Right atrium auricular region (tissue), 2 donors: ENCODE results near the gene CNTNAP2. TPM values are rescaled to one million over a fixed set of nuclear protein-coding genes. Genes with fewer than 3 reads are reported as not detected.

ENCODE experiments used
- DNase-seq: peaks from one replicate; pipeline ENCODE4 v3.0.0-alpha.2; 2019; ENCODE audit warnings: low spot score
- H3K27ac ChIP-seq, 2 donors: fragments of 200-600 bp; sonication (generic); 1 replicate in 1 of 2; 2 replicates in 1 of 2; pipeline ENCODE4 v1.5.1; 2016 to 2019
- H3K27me3 ChIP-seq, 2 donors: fragments of 200-600 bp; sonication (generic); one replicate each; pipeline versions ENCODE4 v1.5.1 to v1.6.0; 2017 to 2019
- H3K36me3 ChIP-seq: fragments of 200-600 bp; sonication (generic); one replicate; pipeline ENCODE4 v1.5.1; 2016
- H3K4me1 ChIP-seq, 2 donors: fragments of 200-600 bp; sonication (generic); one replicate each; pipeline versions ENCODE4 v1.5.1 to v1.6.0; 2017 to 2019
- H3K4me3 ChIP-seq, 2 donors: fragments of 200-600 bp; sonication (generic); 1 replicate in 1 of 2; 2 replicates in 1 of 2; pipeline ENCODE4 v1.5.1; 2017 to 2019; ENCODE audit warnings: mild to moderate bottlenecking in 1 of 2, moderate library complexity in 1 of 2
- H3K9me3 ChIP-seq, 2 donors: fragments of 200-600 bp; sonication (generic); one replicate each; pipeline ENCODE4 v1.5.1; 2019
- CTCF ChIP-seq, 2 donors: fragments of 200-600 bp; sonication (generic); IDR thresholded peaks; one replicate each; pipeline ENCODE4 v1.5.1; 2019; ENCODE audit warnings: antibody characterized with exemption in 2 of 2
- total RNA-seq, 2 donors: library from RNA; depleted of rRNA; stranded (reverse); fragments of >200 nt; gene quantifications; one replicate each; pipeline ENCODE4 v1.1.0, GENCODE V29; 2016

Gene CNTNAP2
- total RNA-seq, 2 donors from 2014 or later: 1.1 to 1.7 TPM

- DNase-seq: no peak
- H3K4me3 ChIP-seq: no peak overlapping the region
- no peaks in the 10 kb centered on the region for H3K27me3 ChIP-seq
- H3K9me3 ChIP-seq: peaks cover 0 to 21% of the 10 kb centered on the region in 2 donors
- no peaks in the 10 kb centered on the region for H3K4me1 ChIP-seq
- no peak for TF ChIP-seq CTCF (IDR thresholded peaks at IDR 0.05)
- H3K27ac ChIP-seq: no peak overlapping the region
- no peaks in the 10 kb centered on the region for H3K36me3 ChIP-seq
These were observed 625.3 kb downstream of the CNTNAP2 start for GRCh38 chr7:146741911-146742310.

GRCh38 chr7:146754385-146754784, 637.8 kb downstream of the CNTNAP2 start:
- Histone ChIP-seq H3K9me3 (no peaks in the 10 kb centered on the region), H3K4me1 (no peaks in the 10 kb centered on the region), H3K27me3 (no peaks in the 10 kb centered on the region), H3K27ac (no peak overlapping the region), H3K36me3 (no peaks in the 10 kb centered on the region), H3K4me3 (no peak overlapping the region)
- DNase-seq: no peak
- no peak for TF ChIP-seq CTCF (IDR thresholded peaks at IDR 0.05)

- no peak overlapping the region for H3K4me3 ChIP-seq
- H3K27me3 ChIP-seq: no peaks in the 10 kb centered on the region
- no peak overlapping the region for H3K27ac ChIP-seq
- no peaks in the 10 kb centered on the region for H3K4me1 ChIP-seq
- TF ChIP-seq CTCF (IDR thresholded peaks at IDR 0.05): no peak
- no peaks in the 10 kb centered on the region for H3K36me3 ChIP-seq
- no peak for DNase-seq
- H3K9me3 ChIP-seq: no peaks in the 10 kb centered on the region
These were observed 639.0 kb downstream of the CNTNAP2 start for GRCh38 chr7:146755585-146755984.

- H3K9me3 ChIP-seq: no peaks in the 10 kb centered on the region
- no peak for TF ChIP-seq CTCF (IDR thresholded peaks at IDR 0.05)
- H3K4me1 ChIP-seq: no peaks in the 10 kb centered on the region
- no peaks in the 10 kb centered on the region for H3K27me3 ChIP-seq
- H3K27ac ChIP-seq: no peak overlapping the region
- no peaks in the 10 kb centered on the region for H3K36me3 ChIP-seq
- DNase-seq: no peak
- no peak overlapping the region for H3K4me3 ChIP-seq
These were observed 647.9 kb downstream of the CNTNAP2 start for GRCh38 chr7:146764458-146764857.

GRCh38 chr7:146768957-146769356, 652.4 kb downstream of the CNTNAP2 start:
- Histone ChIP-seq H3K4me1 (no peaks in the 10 kb centered on the region), H3K9me3 (no peaks in the 10 kb centered on the region), H3K27me3 (no peaks in the 10 kb centered on the region), H3K27ac (no peak overlapping the region), H3K36me3 (no peaks in the 10 kb centered on the region), H3K4me3 (no peak overlapping the region)
- no peak for DNase-seq
- no peak for TF ChIP-seq CTCF (IDR thresholded peaks at IDR 0.05)

- Histone ChIP-seq H3K4me3 (no peak overlapping the region), H3K4me1 (no peaks in the 10 kb centered on the region), H3K27me3 (no peaks in the 10 kb centered on the region), H3K9me3 (no peaks in the 10 kb centered on the region), H3K36me3 (no peaks in the 10 kb centered on the region), H3K27ac (no peak overlapping the region)
- no peak for TF ChIP-seq CTCF (IDR thresholded peaks at IDR 0.05)
- DNase-seq: no peak
These were observed 656.0 kb downstream of the CNTNAP2 start for GRCh38 chr7:146772601-146773000.
